GM12865 (cell line): ENCODE data around the gene TOMM40L.

Experiments
- DNase-seq: peaks from one replicate; pipeline ENCODE4 v3.0.0; 2010; ENCODE audit warnings: low read depth
- H3K4me3 ChIP-seq: 2 replicates; pipeline ENCODE4 v1.5.1; 2011; ENCODE audit warnings: mild to moderate bottlenecking, low read depth, low read length, control low read depth
- TF ChIP-seq, protein P1 (sequence below): IDR thresholded peaks from 2 replicates; pipeline ENCODE4 v1.5.1; 2011; ENCODE audit warnings: low read length, control low read depth, low read depth, inconsistent platforms; ENCODE audit not compliant: insufficient read depth; ENCODE audit errors: missing control alignments

TOMM40L gene

DNA sequence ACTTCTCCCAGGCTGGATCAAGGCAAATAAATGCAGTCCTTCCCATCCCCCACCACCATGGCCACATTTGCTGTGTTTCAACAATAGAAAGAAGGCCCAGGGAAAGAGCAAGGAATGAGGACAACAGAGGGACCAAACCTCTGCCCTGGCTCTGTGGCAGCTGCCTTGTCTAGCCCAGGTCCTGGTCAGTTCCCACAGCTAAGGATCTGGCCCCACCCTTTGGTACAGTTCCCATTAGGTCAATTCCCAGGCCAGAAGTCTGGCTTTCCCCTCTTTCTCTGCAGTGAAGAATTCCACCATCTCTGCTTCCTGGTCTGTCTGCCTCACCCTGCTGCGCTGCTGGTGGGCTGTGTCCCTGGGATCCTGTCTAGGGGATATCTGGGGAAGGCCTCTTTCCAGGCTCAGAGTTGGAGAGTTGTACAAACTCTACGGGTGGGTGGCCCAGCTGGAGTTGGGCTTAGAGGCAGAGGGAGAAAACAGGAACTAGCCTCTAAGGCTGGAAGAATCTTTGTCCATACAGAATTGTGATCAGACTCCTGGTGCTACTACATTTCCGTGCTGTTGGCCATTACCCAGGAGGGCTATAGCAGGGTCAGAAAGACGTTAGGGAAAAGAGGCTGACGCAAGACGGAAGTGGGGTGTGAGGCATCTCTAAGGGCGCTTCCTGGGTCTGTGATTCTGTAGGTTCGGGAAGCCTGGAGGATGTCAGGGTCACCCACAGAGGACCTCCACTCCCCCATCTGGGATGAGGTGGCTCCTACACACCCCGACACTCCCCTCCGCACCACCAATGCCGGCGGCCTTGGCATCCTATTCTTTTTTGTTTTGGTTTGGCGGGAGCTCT lies 24.6 kb upstream of the TOMM40L start:
- H3K4me3 ChIP-seq: peak overlapping the region; percentile 68
- TF ChIP-seq, protein P1, sequence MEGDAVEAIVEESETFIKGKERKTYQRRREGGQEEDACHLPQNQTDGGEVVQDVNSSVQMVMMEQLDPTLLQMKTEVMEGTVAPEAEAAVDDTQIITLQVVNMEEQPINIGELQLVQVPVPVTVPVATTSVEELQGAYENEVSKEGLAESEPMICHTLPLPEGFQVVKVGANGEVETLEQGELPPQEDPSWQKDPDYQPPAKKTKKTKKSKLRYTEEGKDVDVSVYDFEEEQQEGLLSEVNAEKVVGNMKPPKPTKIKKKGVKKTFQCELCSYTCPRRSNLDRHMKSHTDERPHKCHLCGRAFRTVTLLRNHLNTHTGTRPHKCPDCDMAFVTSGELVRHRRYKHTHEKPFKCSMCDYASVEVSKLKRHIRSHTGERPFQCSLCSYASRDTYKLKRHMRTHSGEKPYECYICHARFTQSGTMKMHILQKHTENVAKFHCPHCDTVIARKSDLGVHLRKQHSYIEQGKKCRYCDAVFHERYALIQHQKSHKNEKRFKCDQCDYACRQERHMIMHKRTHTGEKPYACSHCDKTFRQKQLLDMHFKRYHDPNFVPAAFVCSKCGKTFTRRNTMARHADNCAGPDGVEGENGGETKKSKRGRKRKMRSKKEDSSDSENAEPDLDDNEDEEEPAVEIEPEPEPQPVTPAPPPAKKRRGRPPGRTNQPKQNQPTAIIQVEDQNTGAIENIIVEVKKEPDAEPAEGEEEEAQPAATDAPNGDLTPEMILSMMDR: no peak
- DNase-seq: no peak

- H3K4me3 ChIP-seq: peak within 1 kb of the TSS; percentile 68
- TF ChIP-seq, protein P1: no peak
- DNase-seq: peak; percentile 99
Measured at GRCh38 chr1:161201836-161202712, 23.8 kb upstream of the TOMM40L start, which contains the start of gene NDUFS2. NDUFS2 (plus strand) TSS chr1:161202367; CDS start chr1:161202386, 19 bp downstream.

DNA sequence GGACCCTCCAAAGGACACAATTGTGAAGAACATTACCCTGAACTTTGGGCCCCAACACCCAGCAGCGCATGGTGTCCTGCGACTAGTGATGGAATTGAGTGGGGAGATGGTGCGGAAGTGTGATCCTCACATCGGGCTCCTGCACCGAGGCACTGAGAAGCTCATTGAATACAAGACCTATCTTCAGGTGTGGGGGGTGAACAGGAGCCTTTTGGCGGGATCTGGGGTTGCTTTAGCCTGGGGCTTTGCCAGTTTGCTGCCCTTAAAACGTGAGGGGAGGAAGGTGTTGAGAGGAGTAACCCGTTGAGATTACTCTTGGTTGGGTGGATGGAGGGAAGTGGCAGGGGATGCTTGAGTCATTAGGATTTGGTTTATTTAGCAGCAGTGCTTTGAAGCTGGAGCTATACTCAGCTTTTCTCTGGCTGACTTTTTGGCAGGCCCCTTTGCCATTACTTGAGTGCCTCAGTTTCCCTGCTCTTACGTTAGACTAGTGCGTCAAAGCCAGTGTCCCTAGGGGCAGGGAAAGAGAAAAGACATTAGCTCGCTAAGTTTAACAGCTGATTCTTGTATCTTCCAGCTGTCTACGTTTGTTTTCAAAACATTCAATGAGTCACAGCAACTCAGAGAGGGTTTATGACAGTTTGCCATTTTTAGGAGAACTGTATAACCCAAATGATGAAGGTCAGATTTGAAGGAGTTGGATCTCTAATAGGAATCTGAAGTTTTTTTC lies 19.3 kb upstream of the TOMM40L start:
- TF ChIP-seq, protein P1: no peak
- DNase-seq: no peak
- H3K4me3 ChIP-seq: no peak overlapping the region

DNA sequence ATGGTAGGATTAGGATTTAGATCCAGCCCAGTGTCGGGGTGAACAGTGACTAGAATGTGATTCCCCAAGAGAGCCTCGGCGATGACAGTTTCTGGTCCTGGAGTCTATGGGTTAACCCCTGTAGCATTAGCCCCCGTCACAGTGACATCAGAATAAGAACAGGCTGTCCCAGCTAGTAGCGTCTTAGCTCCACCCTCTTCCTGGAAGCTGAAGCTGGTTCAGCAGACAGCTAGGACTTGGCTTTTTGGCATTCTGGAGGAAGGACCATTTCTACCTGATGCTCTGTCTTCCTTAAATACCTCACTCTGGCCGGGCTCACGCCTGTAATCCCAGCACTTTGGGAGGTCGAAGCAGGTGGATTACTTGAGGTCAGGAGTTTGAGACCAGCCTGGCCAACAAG lies 18.7 kb upstream of the TOMM40L start:
- TF ChIP-seq, protein P1: no peak
- DNase-seq: no peak
- no peak overlapping the region for H3K4me3 ChIP-seq

- no peak overlapping the region for H3K4me3 ChIP-seq
- TF ChIP-seq, protein P1: peak; percentile 86
- peak; percentile 82 for DNase-seq
Measured at GRCh38 chr1:161209790-161210409, 16.0 kb upstream of the TOMM40L start.

GRCh38 chr1:161214369-161214768 lies 11.5 kb upstream of the TOMM40L start:
- DNase-seq: no peak
- TF ChIP-seq, protein P1: no peak
- no peak overlapping the region for H3K4me3 ChIP-seq
